ENCODE results near the gene CST3.

DNA sequence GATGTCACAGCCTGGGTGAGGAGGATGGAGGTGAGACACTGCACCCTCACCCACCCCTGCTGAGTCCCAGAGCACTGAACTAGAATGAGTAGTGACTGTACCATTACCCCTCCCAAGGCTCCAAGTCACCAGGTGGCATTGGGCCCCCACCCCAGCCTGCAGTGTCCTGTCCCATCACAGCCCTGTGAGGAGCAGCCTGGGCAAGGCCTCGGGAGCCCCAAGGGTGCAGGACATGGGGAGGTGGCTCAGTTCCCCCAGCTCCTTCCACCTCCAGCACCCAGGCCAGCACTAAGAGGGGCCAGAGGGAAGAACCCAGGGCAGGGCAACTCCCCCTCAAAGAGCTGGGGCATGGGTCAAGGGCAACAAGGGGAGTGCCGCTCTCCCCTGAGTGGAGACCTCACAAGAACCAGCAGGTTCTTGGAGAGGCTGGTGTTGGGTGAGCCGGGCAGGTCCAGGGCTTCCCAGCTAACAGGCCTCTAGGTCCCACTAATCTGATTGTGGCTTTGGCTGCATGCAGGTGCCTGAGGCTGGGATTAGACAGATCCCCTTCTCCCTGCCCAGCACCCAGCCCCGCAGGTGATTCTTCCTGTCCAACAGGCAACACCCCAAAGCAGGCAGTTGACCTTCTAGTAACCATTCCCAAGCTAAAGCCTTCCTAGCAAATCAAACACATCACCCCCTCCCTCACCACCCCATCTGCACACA lies 48.4 kb upstream of the CST3 start:
- TF ChIP-seq CTCF (IDR thresholded peaks at IDR 0.05), result no peak
- TF ChIP-seq POLR2A (IDR thresholded peaks at IDR 0.05), result no peak

Measured in adrenal gland (tissue), 5 donors.